RPMI7951 (cell line): ENCODE measurements around the gene SLC6A9. TPM values are rescaled to one million over a fixed set of nuclear protein-coding genes. Genes with fewer than 3 reads are reported as not detected.

Experiments
- DNase-seq: peaks from one replicate; pipeline ENCODE4 v3.0.0-alpha.2; 2012; ENCODE audit warnings: low read depth
- total RNA-seq: library from RNA; depleted of rRNA; stranded (reverse); fragments of >200 nt; shearing (Covaris generic); gene quantifications from 2 replicates; pipeline ENCODE4 v1.2.3, GENCODE V29; 2014

SLC6A9 gene
- total RNA-seq, 1 experiment from 2014 or later, result 8.2 TPM

DNA sequence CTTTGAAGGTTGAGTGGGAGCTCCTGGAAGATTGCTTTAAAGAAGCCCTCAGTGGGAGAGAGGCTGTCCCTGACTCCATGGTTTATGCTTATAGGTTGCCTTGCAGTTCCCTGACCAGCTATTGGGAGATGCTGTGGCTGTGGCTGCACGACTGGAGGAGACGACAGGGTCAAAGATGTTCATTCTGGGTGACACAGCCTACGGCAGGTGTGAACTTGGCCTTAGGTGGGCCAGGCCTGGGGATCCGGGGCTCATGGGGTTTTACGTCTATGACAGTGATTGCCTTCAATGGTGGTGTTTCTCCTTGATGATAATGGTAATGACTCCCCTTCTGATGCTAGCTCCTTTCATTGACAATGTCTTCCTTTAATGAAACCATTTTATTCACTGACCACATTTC, 60.8 kb downstream of the SLC6A9 start:
- DNase-seq, result no peak

DNA sequence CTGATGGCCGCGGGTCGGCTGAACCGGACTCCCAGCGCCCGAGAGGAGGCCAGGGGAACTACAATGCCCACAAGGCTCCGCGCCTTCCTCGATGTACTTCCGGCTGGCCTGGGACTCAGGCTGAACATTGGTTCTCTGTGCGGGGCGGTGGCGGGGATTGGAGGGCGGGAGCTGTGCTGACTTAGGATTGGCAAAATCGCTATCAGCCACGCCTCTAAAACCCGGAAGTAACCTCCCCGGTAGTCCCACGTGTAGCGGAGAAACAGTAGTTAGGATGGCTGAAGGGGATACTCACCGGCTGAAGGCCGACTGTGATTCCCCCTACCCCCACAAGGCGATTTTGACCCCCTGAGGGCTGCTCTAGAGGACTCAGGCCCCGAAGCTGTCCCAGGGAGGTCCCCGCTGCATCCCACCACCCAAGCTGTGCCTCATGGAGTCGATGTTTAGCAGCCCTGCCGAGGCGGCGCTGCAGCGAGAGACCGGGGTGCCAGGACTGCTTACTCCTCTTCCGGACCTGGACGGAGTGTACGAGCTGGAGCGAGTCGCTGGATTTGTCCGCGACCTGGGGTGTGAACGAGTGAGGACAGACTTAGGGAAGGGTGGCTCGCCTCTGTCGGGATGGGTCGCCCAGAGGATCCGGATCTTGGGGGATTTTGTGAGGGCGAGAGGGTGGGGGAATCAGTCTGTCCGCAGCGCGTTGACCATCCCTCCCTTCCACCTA, 61.4 kb downstream of the SLC6A9 start, which contains the start of gene DPH2:
Gene DPH2, plus strand, starts transcription at position 265 of the 721 bp plus-strand sequence. Its CDS starts 166 bp downstream, at position 431.
- peak; percentile 97 for DNase-seq

DNA sequence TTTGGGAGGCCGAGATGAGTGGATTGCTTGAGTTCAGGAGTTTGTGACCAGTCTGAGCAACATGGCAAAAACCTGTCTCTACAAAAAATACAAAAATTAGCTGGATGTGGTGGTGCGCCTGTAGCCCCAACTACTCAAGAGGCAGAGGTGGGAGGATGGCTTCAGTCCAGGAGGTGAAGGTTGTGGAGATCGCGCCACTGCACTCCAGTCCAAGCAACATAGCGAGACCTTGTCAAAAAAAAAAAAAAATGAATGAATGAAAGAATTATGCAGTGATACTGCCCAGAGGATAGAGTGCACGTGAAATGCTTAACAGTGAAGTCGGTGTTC, 61.9 kb downstream of the SLC6A9 start:
- DNase-seq, result no peak

DNA sequence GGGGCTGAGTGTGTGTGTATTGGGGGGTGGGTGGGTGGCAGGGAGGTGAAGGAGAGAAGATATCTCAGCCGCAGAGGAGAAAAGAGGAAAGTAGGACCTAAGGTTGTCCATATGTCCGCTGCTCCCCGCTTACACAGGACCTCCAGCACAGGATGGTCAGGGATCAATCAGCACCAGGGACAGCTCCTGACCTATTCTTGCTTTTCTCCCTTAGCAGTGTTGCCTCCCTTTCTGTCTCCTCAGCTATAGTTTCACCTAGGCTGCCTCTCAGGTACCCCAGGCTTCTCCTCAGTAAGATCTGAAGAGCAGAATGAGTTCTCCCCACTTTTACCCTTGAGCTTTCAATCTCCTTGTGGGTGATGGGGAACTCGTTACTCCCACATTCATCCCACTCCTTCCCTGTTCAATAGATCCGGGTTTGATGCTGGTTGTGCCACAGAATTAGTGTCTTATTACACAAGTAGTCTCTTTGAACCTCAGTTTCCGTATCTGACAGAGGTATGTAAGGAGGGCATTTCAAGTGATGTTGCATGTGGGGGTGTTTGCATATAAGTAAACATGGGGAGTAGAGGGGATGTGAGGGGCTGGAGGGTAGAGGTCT, 62.8 kb downstream of the SLC6A9 start:
- peak; percentile 50 for DNase-seq

DNA sequence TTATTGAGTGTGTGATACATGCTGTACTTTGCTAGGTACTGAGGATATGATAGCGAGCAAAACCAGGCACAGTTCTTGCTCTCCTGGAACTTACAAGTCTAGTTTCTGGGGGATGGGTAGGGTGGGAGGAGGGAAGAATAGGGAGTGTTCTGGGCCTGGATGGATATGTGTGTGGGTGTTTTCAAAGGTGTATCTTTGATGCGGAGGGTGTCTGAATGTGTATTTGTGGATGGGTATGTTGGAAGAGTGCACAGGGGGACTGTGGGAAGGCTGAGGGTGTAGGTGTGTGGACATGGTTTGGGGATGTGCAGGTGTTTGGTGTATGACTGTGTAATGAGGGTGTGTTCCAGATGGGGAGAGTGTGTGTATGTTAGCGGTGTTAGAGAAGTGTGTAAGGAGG, 65.9 kb downstream of the SLC6A9 start:
- no peak for DNase-seq

DNA sequence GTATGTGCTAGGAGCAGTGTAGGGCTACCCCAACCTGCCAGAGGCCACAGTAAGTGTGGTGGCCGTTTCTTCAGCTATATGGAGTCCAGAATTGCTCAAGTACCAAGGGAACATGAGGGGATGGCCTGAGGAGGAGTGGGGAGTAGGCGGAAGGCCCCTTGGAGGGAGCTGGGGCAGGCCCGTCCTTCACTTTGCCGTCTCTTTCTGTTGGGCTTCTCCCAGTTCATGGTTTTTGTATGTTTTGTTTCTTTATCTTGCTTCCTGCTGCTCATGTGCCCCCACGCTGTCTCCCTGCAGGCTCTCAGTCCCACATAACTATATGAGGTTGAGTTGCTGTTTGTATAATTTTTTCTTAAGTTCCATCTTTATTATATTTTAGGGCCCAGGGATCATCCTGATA, 67.4 kb downstream of the SLC6A9 start:
- no peak for DNase-seq

DNA sequence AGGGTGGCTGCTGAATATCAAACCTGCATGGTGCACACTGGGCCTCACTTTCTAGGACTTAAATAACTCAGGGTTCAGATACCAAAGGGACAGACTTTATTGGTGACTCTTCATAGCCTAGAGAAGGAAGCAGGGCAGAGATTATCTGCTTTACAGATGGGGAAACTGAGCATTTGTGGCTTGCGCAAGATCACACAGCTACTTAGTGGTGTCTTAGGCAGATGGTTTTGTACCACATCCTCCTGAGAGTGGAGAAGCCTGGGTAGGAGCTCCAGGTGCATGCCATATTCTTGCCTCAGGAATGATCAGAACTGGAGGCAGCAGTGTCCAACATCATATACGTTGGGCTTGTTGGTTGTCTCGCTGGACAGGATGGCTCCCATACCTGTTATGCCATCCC, 68.3 kb downstream of the SLC6A9 start:
- no peak for DNase-seq

DNA sequence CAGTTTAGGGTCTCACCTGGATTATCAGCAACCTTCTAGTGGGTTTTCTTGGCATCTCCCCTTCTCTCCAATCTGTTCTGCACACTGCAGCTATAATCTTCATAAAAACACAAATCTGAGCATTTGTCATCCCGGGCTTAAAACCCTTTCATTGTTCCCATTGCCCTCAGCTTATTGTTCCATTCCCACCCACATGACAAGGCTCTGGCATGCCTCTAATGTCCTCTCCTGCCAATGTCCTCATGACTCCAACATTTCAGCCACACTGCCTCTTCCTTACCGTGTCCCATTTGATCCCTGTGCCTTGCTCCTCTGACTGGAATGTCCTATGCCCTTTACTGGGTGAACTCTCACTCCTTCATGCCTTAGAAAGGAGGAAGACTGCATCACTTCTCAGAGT, 68.9 kb downstream of the SLC6A9 start:
- DNase-seq, result no peak

DNA sequence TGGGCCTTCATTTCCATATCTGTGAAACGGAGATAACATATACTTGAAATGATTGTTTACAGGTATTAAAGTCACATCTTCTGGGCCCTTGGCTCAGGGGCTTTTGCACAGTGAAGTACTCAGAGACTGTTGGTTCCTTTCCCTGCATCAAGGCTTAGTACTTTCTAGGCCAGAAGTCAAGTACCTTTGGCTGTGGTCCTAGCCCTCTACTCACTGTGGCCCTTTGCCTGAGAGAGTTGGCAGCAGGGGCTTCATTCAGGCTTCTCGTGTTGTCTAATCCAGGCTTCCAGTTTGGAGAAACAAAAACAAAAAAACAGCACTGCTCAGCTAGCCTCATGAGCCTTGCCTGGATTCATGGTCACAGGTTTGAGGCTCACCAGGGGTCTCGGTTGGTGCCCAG, 69.6 kb downstream of the SLC6A9 start:
- no peak for DNase-seq

DNA sequence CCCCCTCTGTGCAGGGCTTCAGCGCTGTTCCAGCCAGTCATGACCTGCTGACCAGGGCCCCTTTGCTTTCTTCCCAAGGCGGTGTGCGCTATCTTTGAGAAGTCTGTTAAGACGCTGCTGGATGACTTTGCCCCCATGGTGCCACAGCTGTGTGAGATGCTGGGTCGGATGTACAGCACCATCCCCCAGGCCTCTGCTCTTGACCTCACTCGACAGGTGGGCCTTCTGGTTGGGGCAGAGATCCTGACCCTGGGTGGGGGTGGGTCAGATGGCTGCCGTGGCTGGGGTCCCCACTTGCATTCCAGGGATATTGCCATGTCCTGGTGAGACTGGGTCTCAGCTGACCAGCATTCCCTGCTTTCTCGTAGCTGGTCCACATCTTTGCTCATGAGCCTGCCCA, 70.5 kb downstream of the SLC6A9 start:
- no peak for DNase-seq

DNA sequence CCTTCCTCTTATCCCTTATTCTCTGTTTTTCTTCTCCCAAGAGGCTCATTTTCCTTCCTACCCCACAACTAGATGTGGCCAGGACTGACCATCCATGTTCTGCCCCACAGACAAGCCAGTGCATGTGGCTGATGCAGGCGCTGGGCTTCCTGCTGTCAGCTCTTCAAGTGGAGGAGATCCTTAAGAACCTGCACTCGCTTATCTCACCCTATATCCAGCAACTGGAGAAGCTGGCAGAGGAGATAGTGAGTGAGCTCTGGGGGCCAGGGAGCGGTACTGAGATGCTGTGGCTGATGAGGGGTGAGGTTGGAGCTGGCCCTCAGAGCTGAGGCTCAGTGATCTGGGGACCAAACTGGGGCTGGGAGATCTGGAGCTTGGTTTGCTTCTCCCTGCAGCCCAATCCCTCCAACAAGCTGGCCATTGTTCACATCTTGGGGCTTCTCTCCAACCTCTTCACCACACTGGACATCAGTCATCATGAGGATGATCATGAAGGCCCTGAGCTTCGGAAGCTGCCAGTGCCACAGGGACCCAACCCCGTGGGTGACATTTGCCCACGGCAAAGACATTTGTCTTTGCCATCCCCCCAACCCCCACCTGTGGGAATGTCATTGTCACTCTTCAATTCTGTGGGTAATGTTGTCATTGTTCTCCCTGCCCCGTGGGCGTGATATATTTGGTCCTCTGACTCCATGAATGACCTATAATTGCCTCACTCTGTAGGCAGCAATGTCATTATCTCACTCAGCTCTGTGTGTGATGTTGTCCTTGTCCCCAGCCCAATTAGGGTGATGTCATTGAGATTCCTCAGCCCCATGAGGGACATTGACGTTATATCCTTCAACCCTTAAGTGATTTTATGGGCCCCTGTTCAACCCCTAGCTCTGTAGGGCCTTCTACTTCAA, 72.7 kb downstream of the SLC6A9 start:
- DNase-seq, result no peak

DNA sequence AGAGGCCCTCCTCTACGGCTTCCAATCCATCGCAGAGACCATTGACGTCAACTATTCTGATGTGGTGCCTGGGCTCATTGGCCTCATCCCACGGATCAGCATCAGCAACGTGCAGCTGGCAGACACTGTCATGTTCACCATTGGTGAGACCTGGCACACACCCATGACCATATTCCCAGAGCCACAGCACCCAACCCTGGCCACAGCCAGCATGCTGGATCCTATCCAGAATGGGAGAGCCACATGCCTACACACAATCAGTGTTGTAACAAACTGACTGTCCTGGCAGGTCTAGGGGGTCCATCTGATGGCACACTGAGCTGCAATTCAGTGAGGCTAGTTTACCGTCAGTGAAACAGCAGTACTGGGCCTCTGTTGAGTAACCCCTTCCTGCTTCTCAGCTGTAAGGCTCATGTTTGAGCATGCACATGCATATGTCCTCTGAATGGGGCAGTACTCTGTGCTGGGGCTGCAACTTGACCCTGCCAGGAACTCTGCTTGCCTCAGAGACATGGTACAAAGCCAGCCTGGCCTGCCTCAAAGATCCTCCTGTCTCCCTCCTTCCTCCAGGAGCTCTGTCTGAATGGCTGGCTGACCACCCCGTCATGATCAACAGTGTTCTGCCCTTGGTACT, 73.7 kb downstream of the SLC6A9 start:
- DNase-seq, result no peak

DNA sequence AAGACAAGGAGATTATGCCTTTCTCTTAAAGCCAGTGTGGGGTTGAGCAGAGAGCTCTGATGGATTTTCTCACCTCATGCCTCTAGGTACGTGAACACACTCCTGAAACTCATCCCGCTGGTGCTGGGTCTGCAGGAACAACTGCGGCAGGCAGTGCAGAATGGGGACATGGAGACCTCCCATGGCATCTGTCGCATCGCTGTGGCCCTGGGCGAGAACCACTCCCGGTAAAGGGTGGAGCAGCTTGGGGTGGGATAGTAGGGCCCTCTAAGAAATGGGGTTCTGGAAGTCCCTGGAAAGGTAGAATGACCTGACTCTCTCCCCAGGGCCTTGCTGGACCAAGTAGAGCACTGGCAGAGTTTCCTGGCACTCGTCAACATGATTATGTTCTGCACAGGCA, 75.0 kb downstream of the SLC6A9 start:
- no peak for DNase-seq

DNA sequence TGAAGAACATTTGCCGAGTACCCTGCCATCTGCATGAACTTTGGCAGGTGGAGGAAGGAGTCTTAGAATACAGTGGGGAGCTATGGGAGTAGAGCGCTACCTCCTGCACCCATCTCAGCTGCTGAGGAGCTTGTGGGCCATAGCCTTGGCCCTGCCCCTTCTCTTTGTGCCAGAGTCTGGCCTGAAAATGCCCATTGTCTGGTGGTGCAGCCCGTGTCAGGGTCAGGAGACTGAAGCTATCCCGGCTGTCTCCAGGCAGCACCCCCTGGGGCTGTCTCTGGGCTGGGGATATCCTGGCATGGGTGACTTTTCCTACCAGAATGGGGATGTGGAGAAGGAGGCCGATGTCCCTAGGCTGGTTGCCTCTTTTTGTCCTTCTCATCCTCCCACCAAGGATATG, 77.2 kb downstream of the SLC6A9 start:
- DNase-seq, result no peak

DNA sequence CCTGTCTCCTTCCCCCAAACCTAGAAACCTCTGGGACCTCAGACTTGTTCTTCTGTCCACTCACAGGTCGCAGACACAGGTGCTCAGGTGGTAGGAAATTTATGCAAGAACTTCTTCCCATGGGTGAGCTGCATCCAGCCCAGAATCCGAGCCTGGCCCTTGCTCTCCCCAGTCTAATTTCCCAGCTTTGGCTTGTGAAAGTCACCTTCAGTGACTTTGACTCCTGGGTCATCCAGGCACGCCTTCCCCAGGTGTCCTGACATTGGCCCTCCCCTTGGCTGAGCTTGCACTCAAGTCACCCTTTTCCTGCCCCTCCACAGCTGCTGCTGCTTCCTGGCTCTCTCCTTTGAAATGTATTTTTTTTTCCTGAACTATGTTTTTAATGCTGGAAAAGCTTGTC, 77.9 kb downstream of the SLC6A9 start:
- no peak for DNase-seq

DNA sequence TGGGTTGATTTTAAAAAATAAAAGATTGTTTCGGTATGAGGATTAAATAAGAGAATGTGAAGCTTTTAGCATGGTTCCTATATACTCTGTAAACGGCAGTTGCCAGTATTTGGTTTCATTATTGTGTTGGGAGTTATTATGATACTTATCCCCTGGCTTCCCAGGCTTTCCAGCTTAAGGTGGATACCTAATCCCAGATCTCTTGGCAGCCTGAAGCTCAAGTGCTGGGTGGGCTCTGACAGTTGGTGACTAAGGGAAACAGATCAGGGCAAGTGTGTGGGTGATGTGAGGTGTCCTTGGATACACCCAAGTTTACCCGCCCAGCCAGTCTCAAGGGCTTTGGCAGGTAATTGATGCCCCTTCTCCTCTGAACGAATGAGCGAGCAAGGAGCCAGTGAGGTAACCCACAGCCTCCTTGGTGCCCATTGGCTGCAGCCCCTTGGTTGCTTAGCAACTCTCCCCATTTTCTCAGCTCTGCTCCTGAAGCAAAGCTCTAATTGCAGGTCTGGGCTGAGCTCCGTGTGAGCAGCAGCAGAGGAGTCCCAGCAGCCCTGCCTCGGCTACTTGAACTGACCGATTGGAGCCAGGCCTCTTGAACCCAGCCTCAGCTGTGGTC, 78.4 kb downstream of the SLC6A9 start:
- no peak for DNase-seq

DNA sequence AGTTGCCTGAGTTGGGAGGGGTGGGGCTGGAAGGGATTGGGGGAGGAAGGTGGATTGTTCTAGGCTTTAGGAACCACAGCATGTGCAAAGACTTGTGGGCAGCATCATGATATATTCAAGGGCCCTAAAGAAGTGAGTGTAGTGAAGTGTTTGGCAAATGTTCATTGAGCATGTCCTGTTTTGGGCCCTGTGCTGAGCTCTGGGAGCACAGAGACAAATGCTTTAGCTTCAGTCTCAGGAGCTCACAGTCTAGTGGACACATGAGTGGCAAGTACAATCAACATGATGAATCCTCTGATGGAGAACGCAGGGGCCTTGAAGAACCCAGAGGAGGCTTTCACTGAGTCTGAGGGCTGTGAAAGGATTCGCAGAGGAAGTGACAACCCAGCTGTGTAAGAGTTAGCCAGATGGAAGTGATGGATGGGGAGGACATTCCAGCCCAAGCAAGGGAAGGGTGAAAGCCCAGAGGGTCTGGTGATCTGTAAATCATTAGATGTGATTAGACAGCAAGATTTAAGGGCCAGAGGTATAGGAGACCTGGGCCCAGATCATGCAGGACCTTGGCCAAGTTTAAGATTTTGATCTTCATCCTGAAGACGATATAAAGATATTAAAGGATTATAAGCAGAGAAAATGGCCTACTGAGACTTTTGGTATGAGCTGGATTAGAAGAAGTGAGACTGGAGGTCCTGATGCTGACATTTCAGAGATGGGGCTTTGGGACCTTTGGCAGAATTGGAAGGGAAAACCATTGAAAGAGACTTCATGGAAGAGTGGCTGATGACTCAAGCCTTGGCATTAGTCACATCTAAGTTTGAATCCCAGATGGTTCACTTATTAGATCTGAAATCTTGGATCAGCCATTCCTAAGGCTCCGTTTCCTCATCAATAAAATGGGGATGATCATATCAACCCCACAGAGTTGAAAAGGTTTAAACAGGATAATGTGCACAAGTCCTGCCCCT, 80.0 kb downstream of the SLC6A9 start:
- DNase-seq, result peak; percentile 45

DNA sequence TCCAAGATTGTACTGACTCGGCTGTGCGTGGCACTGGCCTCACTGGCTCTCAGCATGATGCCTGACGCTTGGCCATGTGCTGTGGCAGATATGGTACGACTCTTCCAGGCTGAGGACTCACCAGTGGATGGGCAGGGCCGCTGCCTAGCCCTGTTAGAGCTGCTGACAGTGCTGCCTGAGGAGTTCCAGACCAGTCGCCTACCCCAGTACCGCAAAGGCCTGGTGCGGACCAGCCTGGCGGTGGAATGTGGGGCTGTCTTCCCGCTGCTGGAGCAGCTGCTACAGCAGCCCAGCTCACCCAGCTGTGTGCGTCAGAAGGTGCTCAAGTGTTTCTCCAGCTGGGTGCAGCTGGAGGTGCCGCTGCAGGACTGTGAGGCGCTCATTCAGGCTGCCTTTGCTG, 81.6 kb downstream of the SLC6A9 start:
- no peak for DNase-seq

DNA sequence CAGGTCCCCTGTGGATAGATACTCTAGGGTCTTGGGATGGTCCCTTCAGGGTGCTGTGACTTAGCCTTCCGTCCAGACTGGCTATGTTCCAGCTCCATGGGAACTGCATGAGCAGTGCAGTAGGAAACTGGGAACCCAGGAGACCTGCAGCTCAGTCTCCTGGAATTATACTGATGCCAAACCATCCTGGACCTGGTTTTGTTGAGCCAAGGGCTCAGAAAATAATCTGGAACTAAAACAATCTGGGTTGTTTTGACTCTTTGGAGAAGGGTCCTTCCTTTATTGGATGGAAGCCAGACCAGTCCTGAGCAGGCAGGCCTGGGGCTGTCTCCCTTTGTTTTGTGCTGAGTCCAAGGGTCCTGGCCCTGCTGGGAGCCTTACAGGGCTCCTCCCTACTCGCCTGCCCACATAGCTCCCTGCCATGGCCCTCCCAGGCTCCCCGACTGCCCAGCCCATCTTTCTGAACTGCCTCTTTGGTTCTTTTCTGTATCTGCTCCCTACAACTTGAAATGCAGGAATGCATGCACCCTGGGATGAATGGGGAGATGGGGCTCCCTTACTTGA, 83.3 kb downstream of the SLC6A9 start:
- DNase-seq, result peak; percentile 26
